Measurements from ENCODE around the gene FAM187B.
"Not testable (repeated sequence)": the region's sequence is repeated elsewhere in the genome, so short reads cannot be mapped to it uniquely, and the experiment has no call there.

The FAM187B gene

GRCh38 chr19:35261356-35262100, 33.0 kb upstream of the FAM187B start:
- no peak for DNase-seq

- DNase-seq, result no peak
Observed at GRCh38 chr19:35260694-35261304, 32.3 kb upstream of the FAM187B start.

- DNase-seq, result no peak
Observed at GRCh38 chr19:35257113-35257461, 28.5 kb upstream of the FAM187B start.

- no peak for DNase-seq
Observed at GRCh38 chr19:35256566-35256965, 28.0 kb upstream of the FAM187B start.

GRCh38 chr19:35254341-35255297, 26.1 kb upstream of the FAM187B start:
- DNase-seq, result no peak

GRCh38 chr19:35253316-35254286, 25.1 kb upstream of the FAM187B start:
- no peak for DNase-seq

- no peak for DNase-seq
Observed at GRCh38 chr19:35251456-35251855, 22.9 kb upstream of the FAM187B start.

- no peak for DNase-seq
Observed at GRCh38 chr19:35249848-35250711, 21.5 kb upstream of the FAM187B start.

- no peak for DNase-seq
Observed at GRCh38 chr19:35249146-35249847, 20.8 kb upstream of the FAM187B start.

GRCh38 chr19:35248310-35249145, 20.0 kb upstream of the FAM187B start, which contains the start of gene LSR:
Gene LSR, plus strand, starts transcription at chr19:35249002. Its CDS starts 21 bp downstream, at chr19:35249023.
- no peak for DNase-seq

GRCh38 chr19:35247526-35248309, 19.2 kb upstream of the FAM187B start:
- DNase-seq, result no peak

GRCh38 chr19:35246466-35247092, 18.0 kb upstream of the FAM187B start:
- no peak for DNase-seq

- no peak for DNase-seq
Observed at GRCh38 chr19:35241417-35241816, 12.9 kb upstream of the FAM187B start.

- DNase-seq, result no peak
Observed at GRCh38 chr19:35240327-35240726, 11.8 kb upstream of the FAM187B start.

- DNase-seq, result not testable (repeated sequence)
Observed at GRCh38 chr19:35239597-35239996, 11.1 kb upstream of the FAM187B start.

- no peak for DNase-seq
Observed at GRCh38 chr19:35236638-35237400, 8.3 kb upstream of the FAM187B start.

- DNase-seq, result no peak
Observed at GRCh38 chr19:35232912-35233311, 4.4 kb upstream of the FAM187B start.
